HFFc6 (cell line): ENCODE data around the gene ALDOA. TPM values are rescaled to one million over a fixed set of nuclear protein-coding genes. Genes with fewer than 3 reads are reported as not detected.

Source experiments
- DNase-seq: peaks from one replicate; pipeline ENCODE4 v3.0.0-alpha.2; 2018
- H3K27ac Mint-ChIP-seq: 2 replicates; pipeline ENCODE4 v1.8.0; 2020; ENCODE audit warnings: mild to moderate bottlenecking, mixed read lengths
- H3K27me3 Mint-ChIP-seq: 2 replicates; pipeline ENCODE4 v1.8.0; 2021; ENCODE audit warnings: mild to moderate bottlenecking, moderate library complexity, mixed read lengths; ENCODE audit not compliant: insufficient read depth
- H3K36me3 Mint-ChIP-seq: 2 replicates; pipeline ENCODE4 v1.8.0; 2021; ENCODE audit warnings: low read depth, mixed read lengths
- H3K4me1 Mint-ChIP-seq: 2 replicates; pipeline ENCODE4 v1.8.0; 2020; ENCODE audit warnings: low read depth, mixed read lengths
- H3K4me3 Mint-ChIP-seq: 2 replicates; pipeline ENCODE4 v1.8.0; 2020; ENCODE audit warnings: mild to moderate bottlenecking, moderate library complexity, mixed read lengths
- H3K9me3 Mint-ChIP-seq: 2 replicates; pipeline ENCODE4 v1.8.0; 2020; ENCODE audit warnings: mild to moderate bottlenecking, mixed read lengths
- total RNA-seq, 6 experiments: library from RNA; stranded (reverse); fragmentation: NEBNext Ultra II Directional; extraction: Animal tissue kit (Norgen Biotek cat#: 25700); gene quantifications; 2 replicates in 1 of 6; 3 replicates in 5 of 6; pipeline ENCODE4 v1.2.3, GENCODE V29; 2021
- TF ChIP-seq, protein P1 (sequence below): fragments of 200-600 bp; sonication (generic); IDR thresholded peaks from 2 replicates; pipeline ENCODE4 v1.5.0; 2021; ENCODE audit warnings: antibody characterized with exemption, mild to moderate bottlenecking

ALDOA gene
- total RNA-seq, 6 experiments from 2014 or later, result 1,621 to 1,937 (median 1,752) TPM

DNA sequence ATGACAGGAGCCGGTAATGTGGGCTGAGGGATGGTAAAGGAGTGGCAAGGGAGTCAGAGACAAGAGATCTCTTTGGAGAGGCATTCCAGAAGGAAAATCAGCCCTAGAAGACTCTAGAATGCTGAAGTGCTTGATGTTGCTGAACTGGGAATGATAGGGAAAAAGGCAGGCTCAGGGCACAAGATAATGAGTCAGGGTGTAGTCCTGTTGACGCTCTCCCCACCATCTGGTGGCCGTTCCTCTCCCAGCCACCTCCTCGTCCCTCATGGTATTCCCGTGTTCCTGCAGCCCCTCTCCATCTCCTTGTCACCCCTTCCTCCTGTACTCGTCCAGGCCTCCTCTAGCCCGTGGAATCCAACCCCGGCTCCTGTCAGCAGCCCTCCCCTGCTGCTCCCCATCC, 11.1 kb upstream of the ALDOA start:
- Mint-ChIP-seq H3K36me3 (peaks cover 9% of the 10 kb centered on the region; the same call in 1 of the 2 replicates), H3K27me3 (peaks cover 2% of the 10 kb centered on the region), H3K4me3 (peak overlapping the region; percentile 90), H3K4me1 (peaks cover 36% of the 10 kb centered on the region), H3K9me3 (no peaks in the 10 kb centered on the region), H3K27ac (peak overlapping the region; percentile 81)
- TF ChIP-seq, protein P1, sequence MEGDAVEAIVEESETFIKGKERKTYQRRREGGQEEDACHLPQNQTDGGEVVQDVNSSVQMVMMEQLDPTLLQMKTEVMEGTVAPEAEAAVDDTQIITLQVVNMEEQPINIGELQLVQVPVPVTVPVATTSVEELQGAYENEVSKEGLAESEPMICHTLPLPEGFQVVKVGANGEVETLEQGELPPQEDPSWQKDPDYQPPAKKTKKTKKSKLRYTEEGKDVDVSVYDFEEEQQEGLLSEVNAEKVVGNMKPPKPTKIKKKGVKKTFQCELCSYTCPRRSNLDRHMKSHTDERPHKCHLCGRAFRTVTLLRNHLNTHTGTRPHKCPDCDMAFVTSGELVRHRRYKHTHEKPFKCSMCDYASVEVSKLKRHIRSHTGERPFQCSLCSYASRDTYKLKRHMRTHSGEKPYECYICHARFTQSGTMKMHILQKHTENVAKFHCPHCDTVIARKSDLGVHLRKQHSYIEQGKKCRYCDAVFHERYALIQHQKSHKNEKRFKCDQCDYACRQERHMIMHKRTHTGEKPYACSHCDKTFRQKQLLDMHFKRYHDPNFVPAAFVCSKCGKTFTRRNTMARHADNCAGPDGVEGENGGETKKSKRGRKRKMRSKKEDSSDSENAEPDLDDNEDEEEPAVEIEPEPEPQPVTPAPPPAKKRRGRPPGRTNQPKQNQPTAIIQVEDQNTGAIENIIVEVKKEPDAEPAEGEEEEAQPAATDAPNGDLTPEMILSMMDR, result no peak
- no peak for DNase-seq

DNA sequence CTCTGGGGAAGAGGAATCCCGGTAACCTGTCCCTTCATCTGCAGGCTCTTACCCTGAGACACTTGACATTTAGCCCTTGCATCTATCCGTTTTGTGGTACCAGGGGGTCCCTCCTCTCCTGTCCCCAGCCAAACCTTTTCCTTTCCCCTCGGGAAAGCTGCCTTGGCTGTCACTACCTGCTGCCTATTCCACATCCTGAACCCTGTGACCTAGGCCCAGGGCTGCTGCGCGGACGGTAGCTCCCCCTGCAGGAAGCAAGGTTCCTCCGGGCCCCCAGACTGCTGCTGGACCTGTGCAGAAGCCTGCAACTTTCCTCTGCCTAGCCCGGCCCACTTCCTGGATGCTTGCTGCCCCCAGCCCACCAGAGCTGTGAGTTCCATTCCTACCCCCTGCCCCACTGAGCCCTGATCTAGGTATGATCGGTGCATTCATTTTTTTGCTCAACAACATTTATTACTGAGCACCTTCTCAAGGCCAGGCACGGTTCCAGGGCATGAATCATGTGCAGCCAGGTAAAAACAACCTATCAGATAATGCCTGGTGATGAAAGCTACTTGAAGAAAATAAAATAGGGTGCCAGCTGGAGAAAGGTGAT, 10.5 kb upstream of the ALDOA start:
- H3K4me1 Mint-ChIP-seq, result peaks cover 36% of the 10 kb centered on the region
- H3K27ac Mint-ChIP-seq, result peak overlapping the region; percentile 81
- no peaks in the 10 kb centered on the region for H3K9me3 Mint-ChIP-seq
- TF ChIP-seq, protein P1, result peak; percentile 63
- H3K4me3 Mint-ChIP-seq, result peak overlapping the region; percentile 90
- no peak for DNase-seq
- peaks cover 9% of the 10 kb centered on the region; the same call in 1 of the 2 replicates for H3K36me3 Mint-ChIP-seq
- peaks cover 2% of the 10 kb centered on the region for H3K27me3 Mint-ChIP-seq

DNA sequence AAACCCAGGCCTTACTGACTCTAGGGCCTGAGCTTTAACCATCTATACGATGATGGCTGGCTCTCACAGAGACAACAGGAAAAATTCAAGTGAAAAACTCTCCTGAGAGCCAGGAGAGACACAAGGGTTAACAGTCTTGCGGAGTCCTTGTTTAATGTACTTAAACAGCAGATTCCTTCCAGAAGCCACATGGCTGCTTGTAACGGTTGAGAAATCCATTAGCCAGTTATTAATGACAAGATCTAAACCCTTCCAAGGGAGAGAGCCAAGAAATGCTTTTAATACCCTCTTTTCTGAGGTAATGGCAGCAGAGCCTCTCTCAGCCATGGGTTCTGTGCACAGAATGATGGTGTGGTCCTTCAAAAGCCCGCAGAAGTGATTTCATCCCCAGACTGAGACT, 5.2 kb upstream of the ALDOA start:
- no peak overlapping the region for H3K4me3 Mint-ChIP-seq
- H3K27me3 Mint-ChIP-seq, result peaks cover 4% of the 10 kb centered on the region; the same call in 1 of the 2 replicates
- H3K36me3 Mint-ChIP-seq, result peaks cover 12% of the 10 kb centered on the region
- TF ChIP-seq, protein P1, result no peak
- H3K4me1 Mint-ChIP-seq, result peaks cover 20% of the 10 kb centered on the region
- DNase-seq, result no peak
- H3K27ac Mint-ChIP-seq, result no peak overlapping the region
- no peaks in the 10 kb centered on the region for H3K9me3 Mint-ChIP-seq

DNA sequence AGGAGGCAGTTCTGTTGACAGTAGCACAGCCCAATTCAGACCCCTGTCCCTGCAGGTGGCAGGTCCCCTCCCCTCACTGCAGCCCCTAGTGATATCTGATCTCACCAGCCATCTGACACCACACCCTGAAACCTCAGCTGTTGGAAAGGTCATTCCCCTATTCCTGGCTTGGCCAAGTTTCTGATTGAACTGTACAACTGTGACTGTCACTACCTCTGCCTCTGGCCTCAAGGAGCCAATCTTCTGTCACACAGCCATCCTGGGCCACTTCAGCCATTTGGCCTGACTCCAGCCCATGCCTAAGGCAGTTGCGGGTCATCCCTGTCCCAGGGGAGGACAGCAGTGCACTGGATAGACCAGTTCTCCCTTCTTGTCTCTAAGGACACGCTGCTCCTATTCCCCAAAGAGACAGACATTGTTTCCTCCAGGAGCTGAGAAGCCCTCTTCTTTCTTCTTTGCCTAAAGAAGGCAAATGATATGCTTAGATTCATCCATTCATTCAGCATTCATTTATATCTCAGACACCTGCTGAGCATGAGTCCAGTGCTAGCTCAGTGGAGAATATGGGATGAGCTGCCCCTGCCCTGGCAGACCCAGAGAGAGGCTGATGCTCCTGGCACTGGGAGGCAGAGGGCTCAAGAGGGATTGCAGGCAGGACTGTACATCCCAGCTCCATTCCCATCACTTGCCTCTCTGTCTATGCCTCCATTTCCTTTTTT, 4.6 kb upstream of the ALDOA start:
- Mint-ChIP-seq H3K4me1 (peaks cover 19% of the 10 kb centered on the region), H3K9me3 (no peaks in the 10 kb centered on the region)

DNA sequence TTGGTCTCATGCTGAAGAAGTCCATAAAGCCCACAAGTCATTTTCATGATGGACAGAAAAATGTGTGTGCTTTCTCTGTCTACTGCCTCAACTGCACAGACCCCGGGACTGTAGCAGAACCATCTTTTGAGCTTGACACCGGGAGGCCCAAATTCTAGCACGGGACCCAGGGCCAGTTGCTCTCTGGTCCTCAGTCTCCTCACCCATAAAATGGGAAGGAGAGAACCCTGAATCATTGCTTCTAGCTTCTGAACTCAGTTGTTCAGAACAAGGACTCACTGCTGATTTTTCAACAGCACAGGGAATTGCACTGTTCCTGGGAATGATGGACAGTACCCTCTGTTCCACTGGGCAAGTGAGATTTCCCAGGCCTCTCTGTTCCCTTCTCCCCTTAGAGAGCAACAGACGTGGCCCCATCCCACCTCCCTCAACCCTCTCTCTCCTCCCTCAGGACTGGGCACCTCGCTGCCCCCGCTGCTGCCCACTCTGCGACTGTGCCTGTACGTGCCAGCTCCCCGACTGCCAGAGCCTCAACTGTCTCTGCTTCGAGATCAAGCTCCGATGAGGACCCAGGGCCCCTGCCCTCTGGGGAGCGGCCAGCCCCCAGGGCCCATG, 2.2 kb upstream of the ALDOA start:
- Mint-ChIP-seq H3K36me3 (peaks cover 31% of the 10 kb centered on the region), H3K27me3 (peaks cover 11% of the 10 kb centered on the region; the same call in 1 of the 2 replicates), H3K4me3 (peak overlapping the region; percentile 93), H3K4me1 (peaks cover 30% of the 10 kb centered on the region), H3K9me3 (no peaks in the 10 kb centered on the region), H3K27ac (peak overlapping the region; percentile 97)
- no peak for DNase-seq
- TF ChIP-seq, protein P1, result no peak

More for the DNA sequence above, 4.6 kb upstream of the ALDOA start:
- peaks cover 7% of the 10 kb centered on the region; the same call in 1 of the 2 replicates for H3K27me3 Mint-ChIP-seq
- DNase-seq, result no peak
- H3K27ac Mint-ChIP-seq, result no peak overlapping the region
- peaks cover 12% of the 10 kb centered on the region for H3K36me3 Mint-ChIP-seq
- TF ChIP-seq, protein P1, result no peak
- no peak overlapping the region for H3K4me3 Mint-ChIP-seq
